Naive thymus-derived CD4-positive, alpha-beta T cell (primary cell): ENCODE measurements around the gene PFN3. TPM values are rescaled to one million over a fixed set of nuclear protein-coding genes. Genes with fewer than 3 reads are reported as not detected.

Experiments used
- ATAC-seq: fragments of 150-1000 bp; cut with Tn5 transposase; 2 replicates; pipeline ENCODE4 v1.10.0; 2021; ENCODE audit warnings: mild to moderate bottlenecking, moderate library complexity
- CTCF ChIA-PET: fragments of 350-600 bp; sonication (Branson Sonifier 250); formaldehyde crosslinking; loops from one replicate; lab custom pipeline; 2021; ENCODE audit warnings: antibody characterized with exemption; lab: Charles Lee
- POLR2A ChIA-PET: fragments of 350-600 bp; sonication (Branson Sonifier 250); formaldehyde crosslinking; loops from one replicate; lab custom pipeline; 2021; ENCODE audit warnings: antibody characterized with exemption, inconsistent platforms; lab: Charles Lee
- DNase-seq, 9 donors: peaks; one replicate each; pipeline versions ENCODE4 v3.0.0 to v3.0.0-alpha.2; 2020 to 2022; ENCODE audit warnings: mixed read lengths in 1 of 9
- H3K27ac ChIP-seq: one replicate; pipeline ENCODE4 v1.7.0; 2013; ENCODE audit warnings: mild to moderate bottlenecking, low read depth, low read length, moderate library complexity
- H3K27me3 ChIP-seq, 2 donors: one replicate each; pipeline ENCODE4 v1.7.0; 2013; ENCODE audit warnings: low read length in 2 of 2, mild to moderate bottlenecking in 2 of 2, moderate library complexity in 2 of 2; ENCODE audit not compliant: control insufficient read depth in 2 of 2, insufficient read depth in 2 of 2
- H3K36me3 ChIP-seq, 3 experiments: 1 replicate in 2 of 3; 2 replicates in 1 of 3; pipeline ENCODE4 v1.7.0; 2013; ENCODE audit warnings: low read length in 3 of 3, mild to moderate bottlenecking in 3 of 3, moderate library complexity in 1 of 3; ENCODE audit not compliant: insufficient read depth in 3 of 3, control insufficient read depth in 2 of 3
- H3K4me1 ChIP-seq, 2 donors: one replicate each; pipeline ENCODE4 v1.7.0; 2013; ENCODE audit warnings: low read length in 2 of 2, mild to moderate bottlenecking in 2 of 2, moderate library complexity in 1 of 2; ENCODE audit not compliant: control insufficient read depth in 2 of 2, insufficient read depth in 2 of 2
- H3K4me3 ChIP-seq: 2 replicates; pipeline ENCODE4 v1.7.0; 2013; ENCODE audit warnings: mild to moderate bottlenecking, low read length
- H3K9me3 ChIP-seq, 3 experiments: 1 replicate in 2 of 3; 2 replicates in 1 of 3; pipeline ENCODE4 v1.7.0; 2013; ENCODE audit warnings: low read length in 3 of 3; ENCODE audit not compliant: control insufficient read depth in 2 of 3
- H3K27ac Mint-ChIP-seq, 9 donors: one replicate each; pipeline ENCODE4 v1.8.0; 2020 to 2022; ENCODE audit warnings: mixed read lengths in 9 of 9, mild to moderate bottlenecking in 8 of 9, moderate library complexity in 5 of 9, inconsistent platforms in 2 of 9
- H3K27me3 Mint-ChIP-seq, 5 donors: one replicate each; pipeline ENCODE4 v1.8.0; 2021 to 2022; ENCODE audit warnings: mixed read lengths in 5 of 5, mild to moderate bottlenecking in 1 of 5
- H3K36me3 Mint-ChIP-seq, 5 donors: one replicate each; pipeline ENCODE4 v1.8.0; 2020 to 2022; ENCODE audit warnings: mixed read lengths in 5 of 5, mild to moderate bottlenecking in 3 of 5, inconsistent platforms in 1 of 5
- H3K4me1 Mint-ChIP-seq, 7 donors: one replicate each; pipeline ENCODE4 v1.8.0; 2020 to 2022; ENCODE audit warnings: mixed read lengths in 7 of 7, mild to moderate bottlenecking in 3 of 7, inconsistent platforms in 1 of 7
- H3K4me3 Mint-ChIP-seq, 10 donors: one replicate each; pipeline ENCODE4 v1.8.0; 2020 to 2022; ENCODE audit warnings: mild to moderate bottlenecking in 10 of 10, mixed read lengths in 10 of 10, moderate library complexity in 6 of 10, inconsistent platforms in 2 of 10
- H3K9me3 Mint-ChIP-seq, 11 donors: one replicate each; pipeline ENCODE4 v1.8.0; 2020 to 2022; ENCODE audit warnings: mixed read lengths in 11 of 11, mild to moderate bottlenecking in 4 of 11, inconsistent platforms in 1 of 11, moderate library complexity in 1 of 11
- intact Hi-C, 2 donors: fragments of 100-400 bp; cut with micrococcal nuclease; formaldehyde crosslinking; loops; one replicate each; pipeline ENCODE4 v1.15.1; 2023
- polyA plus RNA-seq, 2 donors: library from polyadenylated mRNA; unstranded; fragments of 300-500 nt; fragmentation: Illumina TruSeq; gene quantifications; one replicate each; pipeline ENCODE4 v1.2.3, GENCODE V29; 2021
- total RNA-seq, 6 experiments: library from RNA in 5 of 6; stranded (reverse) in 5 of 6; gene quantifications; 1 replicate in 5 of 6; 2 replicates in 1 of 6; pipeline ENCODE4 v1.2.3 and lab custom pipeline; 2021 to 2026

Gene PFN3
- not detected for total RNA-seq
- not detected for polyA plus RNA-seq
- not detected for total RNA-seq (lab: John Stamatoyannopoulos, UW)

DNA sequence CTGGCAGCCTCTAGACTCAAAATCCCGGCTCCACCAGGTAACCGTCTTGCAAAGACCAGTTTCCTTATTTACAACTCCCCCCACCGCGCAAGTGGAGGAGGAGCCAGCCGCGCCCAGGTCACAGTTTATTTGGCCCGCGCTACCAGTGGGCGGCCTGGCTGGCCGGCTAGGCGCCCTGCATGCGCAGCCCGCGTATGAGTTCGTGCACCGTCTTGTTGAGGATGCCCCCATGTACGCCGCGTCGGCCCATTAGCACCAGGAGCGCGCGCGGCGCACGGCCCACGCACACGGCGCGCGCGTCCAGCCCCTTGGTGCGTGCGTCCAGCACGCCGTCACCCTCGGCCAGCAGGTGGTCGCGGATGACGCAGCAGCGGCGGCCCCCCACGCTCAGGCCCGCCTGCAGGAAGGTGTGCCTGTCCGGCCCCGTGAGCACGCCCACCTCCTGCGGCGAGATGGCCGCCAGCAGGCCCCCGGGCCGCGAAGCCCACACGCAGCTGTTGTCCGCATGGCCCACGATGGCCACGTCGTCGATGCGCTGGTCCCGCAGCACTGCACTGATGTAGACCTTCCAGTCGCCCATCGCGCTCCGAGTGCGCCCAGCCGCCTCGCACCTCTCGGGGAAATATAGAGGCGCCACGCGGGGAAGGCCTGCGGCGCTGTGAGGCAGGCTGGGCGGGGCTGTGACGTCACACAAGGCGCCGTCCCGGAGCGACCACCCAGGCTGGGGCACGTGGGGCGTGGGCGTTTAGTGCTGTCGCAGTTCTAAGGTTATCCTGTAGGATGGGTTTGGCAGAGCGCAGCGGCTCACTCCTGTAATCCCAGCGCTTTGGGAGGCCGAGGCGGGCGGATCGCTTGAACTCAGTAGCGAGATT is at the start of gene PFN3:
Gene PFN3 (minus strand): TSS at position 665 of the 872 bp plus-strand sequence. CDS start 85 bp downstream, at position 580.
- Histone ChIP-seq H3K27ac (no peak within 1 kb of the TSS), H3K27me3 (no peaks in the 10 kb centered on the region), H3K4me1 (peaks cover 24% of the 10 kb centered on the region in 2 donors), H3K4me3 (no peak within 1 kb of the TSS), H3K36me3 (no peaks in the 10 kb centered on the region), H3K9me3 (no peaks in the 10 kb centered on the region)
- Mint-ChIP-seq H3K36me3 (no peaks in the 10 kb centered on the region), H3K4me1 (peaks cover 7 to 31% (median 18%) of the 10 kb centered on the region in 7 donors), H3K4me3 (no peak within 1 kb of the TSS), H3K27ac (peak within 1 kb of the TSS in 1 of 9 donors; percentile 46), H3K9me3 (peaks cover 0 to 3% (median 0%) of the 10 kb centered on the region in 11 donors), H3K27me3 (peaks cover 0 to 40% (median 0%) of the 10 kb centered on the region in 5 donors)
- ChIA-PET CTCF (interaction anchor here (0.6 to 9.6 kb wide), 6 partner anchors 9 to 673 kb away, joined by 3 to 189 read pairs (median 67); partner anchors contain the start of gene GRK6), POLR2A (interaction anchor here (5.4 to 9.5 kb wide), 2 partner anchors 9 to 47 kb away, joined by 48 to 156 read pairs; partner anchors contain the start of gene PRR7)
- no peak for DNase-seq
- intact Hi-C loops: no loop called here
- ATAC-seq: no peak

- no peak for ATAC-seq
- Histone ChIP-seq H3K27ac (no peak overlapping the region), H3K36me3 (no peaks in the 10 kb centered on the region), H3K27me3 (no peaks in the 10 kb centered on the region), H3K4me1 (peaks cover 13 to 45% of the 10 kb centered on the region in 2 donors), H3K4me3 (no peak overlapping the region), H3K9me3 (no peaks in the 10 kb centered on the region)
- POLR2A ChIA-PET: interaction anchor here (0.9 to 23.1 kb wide), 9 partner anchors 9 to 316 kb away, joined by 3 to 804 read pairs (median 5); partner anchors contain the start of genes F12, GRK6, NSD1 and PDLIM7
- CTCF ChIA-PET: interaction anchor here (0.8 to 8.8 kb wide), 7 partner anchors 16 to 63 kb away, joined by 3 to 105 read pairs (median 4); no protein-coding TSS in a partner anchor
- DNase-seq: no peak
- Mint-ChIP-seq H3K36me3 (no peaks in the 10 kb centered on the region), H3K4me3 (peak overlapping the region in 3 of 10 donors; percentile 16 to 70 (median 63)), H3K27ac (peak overlapping the region in 3 of 9 donors; percentile 7 to 88 (median 19)), H3K4me1 (peaks cover 27 to 52% (median 49%) of the 10 kb centered on the region in 7 donors), H3K27me3 (peaks cover 0 to 32% (median 0%) of the 10 kb centered on the region in 5 donors), H3K9me3 (peaks cover 0 to 11% (median 0%) of the 10 kb centered on the region in 11 donors)
- intact Hi-C loops: loop anchor here in 1 of 2 donors (10.0 kb wide), 1 partner anchor 335 kb away; no protein-coding TSS in a partner anchor
These were observed 48.9 kb upstream of the PFN3 start for GRCh38 chr5:177449140-177450061.

- peaks cover 0 to 26% (median 0%) of the 10 kb centered on the region in 5 donors for H3K27me3 Mint-ChIP-seq
- H3K4me3 Mint-ChIP-seq: peak overlapping the region; percentile 56 to 85 (median 72)
- no peak for DNase-seq
- Histone ChIP-seq H3K36me3 (peaks cover 0 to under 1% (median 0%) of the 10 kb centered on the region in 3 experiments), H3K27me3 (no peaks in the 10 kb centered on the region), H3K4me1 (peaks cover 7 to 38% of the 10 kb centered on the region in 2 donors), H3K9me3 (no peaks in the 10 kb centered on the region), H3K4me3 (no peak overlapping the region), H3K27ac (peak overlapping the region; percentile 5)
- peak overlapping the region; percentile 11 to 88 (median 85) for H3K27ac Mint-ChIP-seq
- intact Hi-C loops: no loop called here
- H3K36me3 Mint-ChIP-seq: no peaks in the 10 kb centered on the region
- peaks cover 24 to 54% (median 46%) of the 10 kb centered on the region in 7 donors for H3K4me1 Mint-ChIP-seq
- ChIA-PET CTCF (interaction anchor here (0.6 to 8.8 kb wide), 11 partner anchors 9 to 79 kb away, joined by 3 to 105 read pairs (median 4); no protein-coding TSS in a partner anchor), POLR2A (interaction anchor here (1.2 to 23.1 kb wide), 8 partner anchors 8 to 315 kb away, joined by 3 to 804 read pairs (median 8); partner anchors contain the start of genes F12, GRK6, NSD1 and PFN3)
- ATAC-seq: no peak
- H3K9me3 Mint-ChIP-seq: peaks cover 0 to 6% (median 0%) of the 10 kb centered on the region in 11 donors
These were observed 47.9 kb upstream of the PFN3 start for GRCh38 chr5:177448244-177448950.

GRCh38 chr5:177447611-177448243 is 47.3 kb upstream of the PFN3 start:
- ChIA-PET POLR2A (interaction anchor here (1.2 to 23.1 kb wide), 9 partner anchors 8 to 79 kb away, joined by 3 to 804 read pairs (median 11); partner anchors contain the start of genes F12, GRK6 and PFN3), CTCF (interaction anchor here (0.6 to 8.8 kb wide), 8 partner anchors 8 to 79 kb away, joined by 3 to 105 read pairs (median 4); no protein-coding TSS in a partner anchor)
- Mint-ChIP-seq H3K9me3 (peaks cover 0 to under 1% (median 0%) of the 10 kb centered on the region in 11 donors), H3K36me3 (no peaks in the 10 kb centered on the region), H3K27me3 (peaks cover 0 to 19% (median 0%) of the 10 kb centered on the region in 5 donors), H3K4me1 (peaks cover 24 to 48% (median 43%) of the 10 kb centered on the region in 7 donors), H3K4me3 (peak overlapping the region; percentile 50 to 85 (median 72)), H3K27ac (peak overlapping the region in 8 of 9 donors; percentile 49 to 88 (median 83))
- Histone ChIP-seq H3K27ac (peak overlapping the region; percentile 68), H3K4me3 (no peak overlapping the region), H3K9me3 (no peaks in the 10 kb centered on the region), H3K4me1 (peaks cover 7 to 38% of the 10 kb centered on the region in 2 donors), H3K27me3 (no peaks in the 10 kb centered on the region), H3K36me3 (peaks cover 0 to 7% (median 4%) of the 10 kb centered on the region in 3 experiments)
- DNase-seq (peak in 2 of 9 donors; percentile 35 to 44), ATAC-seq (peak; percentile 0)
- intact Hi-C loops: loop anchor here (1.0 to 2.0 kb wide), 3 partner anchors 21 to 45 kb away; partner anchors contain the start of gene GRK6 (in 1 of the 2)
